SK-N-SH (cell line): ENCODE results near the gene DPYSL5. TPM values are rescaled to one million over a fixed set of nuclear protein-coding genes. Genes with fewer than 3 reads are reported as not detected.

Experiments
- CTCF ChIA-PET: fragments of 300-600, 350-600 bp; formaldehyde crosslinking; extraction: SDS; loops from one replicate; lab custom pipeline; 2021; lab: Yijun Ruan, JAX
- POLR2A ChIA-PET: fragments of 350-600 bp; sonication (Branson Sonifier 250); formaldehyde crosslinking; extraction: SDS; loops from one replicate; lab custom pipeline; 2020; ENCODE audit warnings: antibody characterized with exemption, inconsistent platforms; lab: Yijun Ruan, JAX
- DNase-seq: peaks from one replicate; pipeline ENCODE4 v3.0.0; 2012
- H2AFZ ChIP-seq: fragments of 200-600 bp; sonication (generic); 2 replicates; pipeline ENCODE4 v1.8.1; 2016; ENCODE audit warnings: antibody characterized with exemption, mild to moderate bottlenecking, low read depth
- H3F3A ChIP-seq: fragments of 200-600 bp; sonication (generic); replicated peaks from 2 replicates; pipeline ENCODE3; 2016; ENCODE audit warnings: antibody characterized with exemption, mild to moderate bottlenecking; ENCODE audit not compliant: insufficient read depth
- H3K27ac ChIP-seq, 2 experiments: fragments of 200-500 bp in 1 of 2; fragments of 200-600 bp in 1 of 2; sonication (Bioruptor generic) in 1 of 2; sonication (generic), shearing (Covaris generic) in 1 of 2; 2 replicates each; pipeline versions ENCODE4 v1.5.1 to v1.6.1; 2014 to 2016; ENCODE audit warnings: low read depth in 2 of 2, inconsistent platforms in 1 of 2, low read length in 1 of 2, mild to moderate bottlenecking in 1 of 2, mixed read lengths in 1 of 2
- H3K27me3 ChIP-seq: fragments of 200-600 bp; sonication (generic), shearing (Covaris generic); 2 replicates; pipeline ENCODE4 v1.6.1; 2016; ENCODE audit warnings: mixed run types; ENCODE audit not compliant: insufficient read depth
- H3K36me3 ChIP-seq, 2 experiments: fragments of 200-500 bp in 1 of 2; fragments of 200-600 bp in 1 of 2; sonication (Bioruptor generic) in 1 of 2; sonication (generic) in 1 of 2; replicated peaks in 1 of 2; 2 replicates each; pipeline versions ENCODE3 to v1.5.1; 2014 to 2016; ENCODE audit warnings: low read length in 1 of 2, mild to moderate bottlenecking in 1 of 2; ENCODE audit not compliant: insufficient read depth in 2 of 2, control insufficient read depth in 1 of 2
- H3K4me1 ChIP-seq, 2 experiments: fragments of 200-500 bp in 1 of 2; fragments of 200-600 bp in 1 of 2; sonication (Bioruptor generic) in 1 of 2; sonication (generic), shearing (Covaris generic) in 1 of 2; 2 replicates each; pipeline versions ENCODE4 v1.5.1 to v1.6.1; 2014 to 2016; ENCODE audit warnings: low read depth in 1 of 2, low read length in 1 of 2, mixed run types in 1 of 2; ENCODE audit not compliant: insufficient read depth in 2 of 2, control insufficient read depth in 1 of 2
- H3K4me2 ChIP-seq: fragments of 200-600 bp; sonication (generic), shearing (Covaris generic); 2 replicates; pipeline ENCODE4 v1.6.1; 2017; ENCODE audit warnings: mixed run types
- H3K4me3 ChIP-seq, 2 experiments: fragments of 200-500 bp in 1 of 2; fragments of 200-600 bp in 1 of 2; sonication (Bioruptor generic) in 1 of 2; sonication (generic), shearing (Covaris generic) in 1 of 2; 2 replicates each; pipeline versions ENCODE4 v1.5.1 to v1.8.1; 2014 to 2016; ENCODE audit warnings: low read depth in 2 of 2, inconsistent platforms in 1 of 2, low read length in 1 of 2, mild to moderate bottlenecking in 1 of 2, mixed read lengths in 1 of 2, moderate library complexity in 1 of 2
- H3K79me2 ChIP-seq: fragments of 200-600 bp; sonication (generic); 2 replicates; pipeline ENCODE4 v1.8.1; 2017; ENCODE audit warnings: mild to moderate bottlenecking; ENCODE audit not compliant: insufficient read depth
- H3K9ac ChIP-seq: fragments of 200-600 bp; sonication (generic); 2 replicates; pipeline ENCODE4 v1.6.1; 2017; ENCODE audit warnings: mixed run types
- H3K9me2 ChIP-seq: fragments of 200-600 bp; sonication (generic); 2 replicates; pipeline ENCODE4 v1.6.1; 2017; ENCODE audit warnings: mixed run types
- H3K9me3 ChIP-seq: fragments of 200-600 bp; sonication (generic); 2 replicates; pipeline ENCODE4 v1.6.1; 2017; ENCODE audit warnings: mixed run types, mild to moderate bottlenecking, moderate library complexity
- H4K20me1 ChIP-seq: fragments of 200-600 bp; sonication (generic); 2 replicates; pipeline ENCODE4 v1.6.1; 2017; ENCODE audit warnings: mild to moderate bottlenecking, mixed run types; ENCODE audit not compliant: insufficient read depth
- CTCF ChIP-seq: fragments of 200-600 bp; sonication (generic); IDR thresholded peaks from 2 replicates; pipeline ENCODE4 v1.6.1; 2017; ENCODE audit warnings: antibody characterized with exemption, mild to moderate bottlenecking, moderate library complexity
- FOXJ3 ChIP-seq: sonication (generic); formaldehyde crosslinking; IDR thresholded peaks from 2 replicates; pipeline ENCODE4 v1.5.1; 2020; ENCODE audit warnings: mild to moderate bottlenecking, missing genetic modification reagents
- REST ChIP-seq: IDR thresholded peaks from 2 replicates; pipeline ENCODE4 v1.6.1; 2012; ENCODE audit warnings: mild to moderate bottlenecking, low read depth, low read length, moderate library complexity
- RXRA ChIP-seq: IDR thresholded peaks from 2 replicates; pipeline ENCODE4 v1.4.0; 2012; ENCODE audit warnings: low read depth, mild to moderate bottlenecking, borderline replicate concordance
- SMC3 ChIP-seq: IDR thresholded peaks from 2 replicates; pipeline ENCODE4 v1.6.1; 2012; ENCODE audit warnings: low read depth, low read length, improper control_type of control experiment
- USF1 ChIP-seq: IDR thresholded peaks from 2 replicates; pipeline ENCODE4 v1.4.0; 2012; ENCODE audit warnings: low read depth, borderline replicate concordance
- USF2 ChIP-seq: fragments of 150-350 bp; IDR thresholded peaks from 2 replicates; pipeline ENCODE4 v1.6.1; 2017; ENCODE audit warnings: antibody characterized with exemption, low read length, low read depth, borderline replicate concordance
- YY1 ChIP-seq: IDR thresholded peaks from 2 replicates; pipeline ENCODE4 v1.4.0; 2012; ENCODE audit warnings: low read depth, mild to moderate bottlenecking
- WGBS: methylation state at CpG from one replicate; pipeline ENCODE4 v1.1.6; 2017; ENCODE audit warnings: low lambda C conversion rate; 5-methylcytosine and 5-hydroxymethylcytosine counted together
- polyA plus RNA-seq, 3 experiments: library from polyadenylated mRNA; depleted of rRNA; stranded (reverse); fragments of >200 nt; gene quantifications; 2 replicates each; pipeline ENCODE4 v1.2.3, GENCODE V29; 2012

The DPYSL5 gene
- polyA plus RNA-seq, 1 of the 3 experiments (the other 2 are of a cell fraction), result 0.79 TPM

GRCh38 chr2:26822877-26823276, 25.1 kb upstream of the DPYSL5 start:
- H3K36me3 ChIP-seq, result no peaks in the 10 kb centered on the region
- H3K4me1 ChIP-seq, result no peaks in the 10 kb centered on the region
- TF ChIP-seq REST (no peak), RXRA (no peak), USF1 (no peak), USF2 (no peak), SMC3 (no peak), YY1 (no peak)
- no peak overlapping the region for H3K4me2 ChIP-seq
- no peaks in the 10 kb centered on the region for H3K79me2 ChIP-seq
- H3K9ac ChIP-seq, result no peak overlapping the region
- no peaks in the 10 kb centered on the region for H3K9me2 ChIP-seq
- H3K27ac ChIP-seq, result no peak overlapping the region
- ChIA-PET CTCF (interaction anchor here (0.7 to 3.3 kb wide), 4 partner anchors 23 to 139 kb away, joined by 3 to 18 read pairs (median 6); no protein-coding TSS in a partner anchor), POLR2A (no interaction called here)
- H3K4me3 ChIP-seq, result no peak overlapping the region
- 87% methylated on average over 6 of the region's 6 CpGs for WGBS
- no peak overlapping the region for H2AFZ ChIP-seq
- no peaks in the 10 kb centered on the region for H4K20me1 ChIP-seq
- no peaks in the 10 kb centered on the region for H3F3A ChIP-seq
- no peaks in the 10 kb centered on the region for H3K9me3 ChIP-seq
- H3K27me3 ChIP-seq, result peaks cover 6% of the 10 kb centered on the region; the same call in 1 of the 2 replicates
- DNase-seq, result no peak

GRCh38 chr2:26838121-26838906, 9.6 kb upstream of the DPYSL5 start:
- WGBS, result 64% methylated on average over 6 of the region's 6 CpGs
- POLR2A ChIA-PET, result no interaction called here

More at GRCh38 chr2:26838121-26838906, 9.6 kb upstream of the DPYSL5 start:
- no peaks in the 10 kb centered on the region for H3K9me2 ChIP-seq
- no peak overlapping the region for H3K4me2 ChIP-seq
- TF ChIP-seq FOXJ3 (no peak), CTCF (peak; percentile 25; the same call in 1 of the 2 replicates), REST (peak; percentile 93)
- no peak overlapping the region for H3K9ac ChIP-seq
- H3K4me3 ChIP-seq, result no peak overlapping the region
- no peak for DNase-seq
- H3K27me3 ChIP-seq, result peaks cover 34% of the 10 kb centered on the region; the same call in 1 of the 2 replicates
- no peaks in the 10 kb centered on the region for H3K9me3 ChIP-seq
- no peaks in the 10 kb centered on the region for H3K79me2 ChIP-seq
- H2AFZ ChIP-seq, result no peak overlapping the region
- H3F3A ChIP-seq, result no peaks in the 10 kb centered on the region
- no peak overlapping the region for H3K27ac ChIP-seq
- CTCF ChIA-PET, result interaction anchor here (1.0 to 19.4 kb wide), 3 partner anchors 8 to 118 kb away, joined by 3 to 677 read pairs (median 388); no protein-coding TSS in a partner anchor
- H3K4me1 ChIP-seq, result no peaks in the 10 kb centered on the region
- H4K20me1 ChIP-seq, result no peaks in the 10 kb centered on the region
- H3K36me3 ChIP-seq, result no peaks in the 10 kb centered on the region
